SW480 (cell line): Measurements from ENCODE around the gene PSMA5.

ENCODE experiments used
- DNase-seq: peaks from one replicate; pipeline ENCODE4 v3.0.0-alpha.2; 2016; ENCODE audit warnings: low spot score

Gene PSMA5

GRCh38 chr1:109367626-109368025 is 58.6 kb downstream of the PSMA5 start:
- no peak for DNase-seq

- DNase-seq: no peak
Observed at GRCh38 chr1:109365642-109366204, 60.5 kb downstream of the PSMA5 start.

- no peak for DNase-seq
Observed at GRCh38 chr1:109361649-109362048, 64.6 kb downstream of the PSMA5 start.

GRCh38 chr1:109361069-109361468 is 65.2 kb downstream of the PSMA5 start:
- no peak for DNase-seq

GRCh38 chr1:109357616-109358015 is 68.6 kb downstream of the PSMA5 start:
- DNase-seq: no peak

GRCh38 chr1:109356915-109357314 is 69.3 kb downstream of the PSMA5 start:
- DNase-seq: no peak

GRCh38 chr1:109356505-109356904 is 69.7 kb downstream of the PSMA5 start:
- no peak for DNase-seq

- DNase-seq: no peak
Observed at GRCh38 chr1:109354929-109355328, 71.3 kb downstream of the PSMA5 start.

- DNase-seq: no peak
Observed at GRCh38 chr1:109351457-109351856, 74.8 kb downstream of the PSMA5 start.

- DNase-seq: no peak
Observed at GRCh38 chr1:109350655-109351054, 75.6 kb downstream of the PSMA5 start.

- no peak for DNase-seq
Observed at GRCh38 chr1:109350182-109350581, 76.1 kb downstream of the PSMA5 start.
